ENCODE data around the gene RFX8. TPM values are rescaled to one million over a fixed set of nuclear protein-coding genes. Genes with fewer than 3 reads are reported as not detected.

The RFX8 gene
- polyA plus RNA-seq, 1 of the 3 experiments (the other 2 are of a cell fraction): 0.07 TPM

DNA sequence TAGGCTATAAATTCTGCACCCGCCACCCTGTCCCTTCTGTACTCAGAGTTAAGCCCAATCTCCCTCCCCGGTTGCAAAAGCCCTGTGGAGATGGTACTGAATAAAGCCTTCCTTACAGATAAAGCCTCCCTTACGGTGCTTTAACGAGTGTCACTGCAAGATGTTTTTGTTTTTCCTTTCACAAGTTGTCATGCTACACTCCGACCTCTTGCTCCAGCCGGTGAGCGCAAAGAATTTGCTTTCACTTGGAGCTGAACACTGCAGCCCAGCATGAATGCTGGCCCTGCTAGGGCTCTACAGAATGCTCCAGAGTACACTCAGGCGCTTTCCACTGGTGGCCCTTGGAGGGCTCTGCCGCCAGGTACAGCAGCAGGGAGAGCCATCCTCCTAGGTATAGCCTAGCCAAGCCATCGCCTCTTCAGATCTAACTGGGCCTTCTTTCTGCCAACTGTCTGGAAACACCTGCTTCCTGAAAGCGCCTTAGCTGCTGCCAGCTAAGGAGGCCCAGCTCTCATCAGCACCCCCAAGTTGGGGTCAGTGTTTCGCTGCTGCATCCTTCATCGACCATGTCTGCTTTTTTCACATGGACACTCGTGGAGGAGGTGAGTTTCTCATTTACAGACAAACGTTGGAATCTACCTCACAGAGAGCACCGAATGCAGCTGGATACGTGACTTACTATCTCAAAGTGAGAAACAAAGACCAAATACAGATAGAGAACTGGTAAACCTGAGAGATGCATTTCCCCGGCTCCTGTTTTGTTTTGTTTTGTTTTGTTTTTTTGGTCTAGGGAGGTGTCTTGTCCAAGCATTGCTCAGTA lies 74.2 kb downstream of the RFX8 start:
- H3K79me2 ChIP-seq (ENCODE audit: insufficient read depth): no peaks in the 10 kb centered on the region
- no peak for TF ChIP-seq FOXJ3 (CRISPR knock-in tag; IDR thresholded peaks at IDR 0.05)
- TF ChIP-seq TCF12 (IDR thresholded peaks at IDR 0.05): no peak
- TF ChIP-seq GABPA (IDR thresholded peaks at IDR 0.05; ENCODE audit: low read depth): no peak
- no peak for TF ChIP-seq SMC3 (IDR thresholded peaks at IDR 0.05; ENCODE audit: low read depth, low read length)
- no peak for TF ChIP-seq RAD21 (IDR thresholded peaks at IDR 0.05; ENCODE audit: low read length)
- no peak for TF ChIP-seq ELF1 (IDR thresholded peaks at IDR 0.05)
- TF ChIP-seq, protein P1, sequence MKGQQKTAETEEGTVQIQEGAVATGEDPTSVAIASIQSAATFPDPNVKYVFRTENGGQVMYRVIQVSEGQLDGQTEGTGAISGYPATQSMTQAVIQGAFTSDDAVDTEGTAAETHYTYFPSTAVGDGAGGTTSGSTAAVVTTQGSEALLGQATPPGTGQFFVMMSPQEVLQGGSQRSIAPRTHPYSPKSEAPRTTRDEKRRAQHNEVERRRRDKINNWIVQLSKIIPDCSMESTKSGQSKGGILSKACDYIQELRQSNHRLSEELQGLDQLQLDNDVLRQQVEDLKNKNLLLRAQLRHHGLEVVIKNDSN (IDR thresholded peaks at IDR 0.05; ENCODE audit: borderline replicate concordance, low read depth): no peak
- TF ChIP-seq NRF1 (IDR thresholded peaks at IDR 0.05; ENCODE audit: low read depth, low read length): no peak
- TF ChIP-seq CHD2 (IDR thresholded peaks at IDR 0.05; ENCODE audit: low read length, partially characterized antibody): no peak
- ChIA-PET CTCF (interaction anchor here (1.1 to 3.1 kb wide), 4 partner anchors 18 to 620 kb away, joined by 3 to 13 read pairs (median 4); partner anchors contain the start of gene MAP4K4), POLR2A (interaction anchor here (1.2 kb wide), 1 partner anchor 14 kb away, joined by 4 read pairs; the partner anchor contains the start of gene CREG2)
- H4K20me1 ChIP-seq (ENCODE audit: insufficient read depth): no peaks in the 10 kb centered on the region
- H3K4me2 ChIP-seq: no peak overlapping the region
- H2AFZ ChIP-seq (ENCODE audit: low read depth): no peak overlapping the region
- no peaks in the 10 kb centered on the region for H3K36me3 ChIP-seq (replicated peaks in 1 of 2; ENCODE audit: control insufficient read depth in 1 of 2, insufficient read depth in 2 of 2, low read length in 1 of 2)
- WGBS (ENCODE audit: low lambda C conversion rate): 89% methylated on average over 16 of the region's 18 CpGs
- DNase-seq: no peak
- H3K9me3 ChIP-seq: no peaks in the 10 kb centered on the region
- no peak overlapping the region for H3K9ac ChIP-seq
- H3K9me2 ChIP-seq: no peaks in the 10 kb centered on the region
- H3K27me3 ChIP-seq (ENCODE audit: insufficient read depth): no peaks in the 10 kb centered on the region
- H3K4me1 ChIP-seq (ENCODE audit: control insufficient read depth in 1 of 2, insufficient read depth in 2 of 2, low read depth in 1 of 2, low read length in 1 of 2): peaks cover 0 to 4% of the 10 kb centered on the region in 2 experiments; a peak in 2 of 4 replicates
- peaks cover 9% of the 10 kb centered on the region for H3F3A ChIP-seq (replicated peaks; ENCODE audit: insufficient read depth)
- no peak overlapping the region for H3K4me3 ChIP-seq (ENCODE audit: low read depth in 2 of 2, low read length in 1 of 2)
- no peak overlapping the region for H3K27ac ChIP-seq (ENCODE audit: low read depth in 2 of 2, low read length in 1 of 2)

DNA sequence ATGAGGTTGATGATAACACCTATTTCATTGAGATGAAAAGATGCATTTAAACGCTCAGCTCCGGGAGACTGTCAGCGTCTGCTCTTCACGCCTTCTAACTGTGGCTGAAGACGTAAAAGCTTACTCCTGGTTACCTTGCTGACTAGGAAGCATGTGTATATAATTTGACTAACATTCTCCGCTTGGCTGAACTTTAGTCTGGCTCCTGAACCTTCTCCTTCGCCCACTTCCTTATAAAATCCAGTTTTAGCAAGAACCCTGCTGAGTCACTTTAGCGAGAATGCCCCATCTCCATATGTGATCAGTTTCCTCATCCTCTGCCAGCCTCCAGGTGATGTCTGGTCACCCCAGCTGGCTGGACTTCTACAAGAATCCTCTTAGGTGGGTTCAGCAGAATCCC lies 74.9 kb downstream of the RFX8 start:
- Histone ChIP-seq H3F3A (replicated peaks; ENCODE audit: insufficient read depth) (peaks cover 15% of the 10 kb centered on the region), H3K9me3 (no peaks in the 10 kb centered on the region), H2AFZ (ENCODE audit: low read depth) (no peak overlapping the region), H3K27ac (ENCODE audit: low read depth in 2 of 2, low read length in 1 of 2) (no peak overlapping the region), H3K4me1 (ENCODE audit: control insufficient read depth in 1 of 2, insufficient read depth in 2 of 2, low read depth in 1 of 2, low read length in 1 of 2) (peaks cover 0 to 8% of the 10 kb centered on the region in 2 experiments; a peak in 2 of 4 replicates), H3K79me2 (ENCODE audit: insufficient read depth) (no peaks in the 10 kb centered on the region), H3K36me3 (replicated peaks in 1 of 2; ENCODE audit: control insufficient read depth in 1 of 2, insufficient read depth in 2 of 2, low read length in 1 of 2) (no peaks in the 10 kb centered on the region), H3K27me3 (ENCODE audit: insufficient read depth) (no peaks in the 10 kb centered on the region), H3K4me3 (ENCODE audit: low read depth in 2 of 2, low read length in 1 of 2) (no peak overlapping the region), H3K9ac (no peak overlapping the region), H3K4me2 (no peak overlapping the region), H4K20me1 (ENCODE audit: insufficient read depth) (no peaks in the 10 kb centered on the region), H3K9me2 (no peaks in the 10 kb centered on the region)
- CTCF ChIA-PET: interaction anchor here (1.1 to 5.4 kb wide), 5 partner anchors 13 to 620 kb away, joined by 3 to 34 read pairs (median 5); partner anchors contain the start of genes CREG2 and MAP4K4
- POLR2A ChIA-PET: no interaction called here
- WGBS (ENCODE audit: low lambda C conversion rate): 85% methylated on average over 8 of the region's 8 CpGs
- DNase-seq: no peak
- 0 out of 2 replicates have a peak, but pooled peaks have one; percentile 11 for TF ChIP-seq ELF1 (IDR thresholded peaks at IDR 0.05)
- TF ChIP-seq RXRA (IDR thresholded peaks at IDR 0.05; ENCODE audit: borderline replicate concordance, low read depth): no peak
- TF ChIP-seq, protein P2, sequence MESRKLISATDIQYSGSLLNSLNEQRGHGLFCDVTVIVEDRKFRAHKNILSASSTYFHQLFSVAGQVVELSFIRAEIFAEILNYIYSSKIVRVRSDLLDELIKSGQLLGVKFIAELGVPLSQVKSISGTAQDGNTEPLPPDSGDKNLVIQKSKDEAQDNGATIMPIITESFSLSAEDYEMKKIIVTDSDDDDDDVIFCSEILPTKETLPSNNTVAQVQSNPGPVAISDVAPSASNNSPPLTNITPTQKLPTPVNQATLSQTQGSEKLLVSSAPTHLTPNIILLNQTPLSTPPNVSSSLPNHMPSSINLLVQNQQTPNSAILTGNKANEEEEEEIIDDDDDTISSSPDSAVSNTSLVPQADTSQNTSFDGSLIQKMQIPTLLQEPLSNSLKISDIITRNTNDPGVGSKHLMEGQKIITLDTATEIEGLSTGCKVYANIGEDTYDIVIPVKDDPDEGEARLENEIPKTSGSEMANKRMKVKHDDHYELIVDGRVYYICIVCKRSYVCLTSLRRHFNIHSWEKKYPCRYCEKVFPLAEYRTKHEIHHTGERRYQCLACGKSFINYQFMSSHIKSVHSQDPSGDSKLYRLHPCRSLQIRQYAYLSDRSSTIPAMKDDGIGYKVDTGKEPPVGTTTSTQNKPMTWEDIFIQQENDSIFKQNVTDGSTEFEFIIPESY (IDR thresholded peaks at IDR 0.05; ENCODE audit: borderline replicate concordance, low read depth): 0 out of 2 replicates have a peak, but pooled peaks have one; percentile 22

Measured in SK-N-SH (cell line).